ENCODE results near the gene OR2B6.

OR2B6 gene

DNA sequence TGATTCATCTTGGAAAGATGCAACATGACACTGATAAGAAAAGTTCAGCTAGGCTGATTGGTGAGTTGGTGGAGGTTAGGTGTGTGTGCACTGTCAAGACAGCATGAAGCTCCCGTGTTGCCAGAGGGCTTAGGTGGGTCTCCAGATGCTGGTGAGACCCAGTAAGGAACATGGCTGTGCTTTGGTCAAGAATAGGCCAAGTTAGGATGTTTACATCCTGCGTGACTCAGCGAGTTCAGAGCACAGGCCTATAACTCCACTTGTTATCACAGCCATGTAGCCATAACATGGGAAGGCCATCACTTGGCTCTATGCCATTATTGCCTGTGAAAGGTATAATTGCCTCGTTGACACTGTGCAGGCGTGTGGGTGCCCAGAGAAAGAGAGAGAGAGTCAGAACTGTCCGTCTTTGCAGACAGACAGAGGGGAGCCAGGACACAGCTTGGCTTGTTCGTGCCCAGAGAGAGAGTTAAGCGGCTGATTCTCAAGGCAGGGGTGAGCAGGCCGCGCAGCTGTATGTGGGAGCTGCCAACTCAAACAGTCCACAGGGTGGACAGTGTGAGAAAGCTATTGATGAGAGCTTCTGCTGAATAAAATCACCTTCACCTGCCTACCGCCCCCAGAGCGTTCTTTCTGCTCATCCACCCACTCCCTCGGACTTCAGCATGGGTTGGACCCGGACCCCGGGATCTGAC lies 43.5 kb downstream of the OR2B6 start:
- DNase-seq (ENCODE audit: low read depth) = no peak

DNA sequence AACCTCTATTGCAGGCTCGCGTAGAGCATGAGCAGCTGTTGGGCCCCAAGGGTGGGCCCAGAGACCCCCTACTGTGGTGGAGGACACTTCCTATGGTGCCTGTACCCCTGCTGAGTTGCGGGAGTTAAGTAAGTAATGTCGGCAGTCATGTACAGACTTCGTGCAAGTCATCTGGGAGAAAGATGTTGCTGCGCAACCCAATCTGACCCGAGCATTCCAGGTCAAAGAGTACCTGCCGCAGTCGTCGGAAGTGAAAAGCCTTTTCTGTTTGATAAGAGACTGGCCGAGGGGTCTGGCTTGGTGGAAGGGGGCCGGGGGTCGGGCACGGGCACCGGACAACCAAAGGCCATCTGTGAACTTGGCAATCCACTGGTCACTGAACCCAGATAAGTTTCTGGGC lies 44.3 kb downstream of the OR2B6 start:
- no peak for DNase-seq (ENCODE audit: low read depth)

DNA sequence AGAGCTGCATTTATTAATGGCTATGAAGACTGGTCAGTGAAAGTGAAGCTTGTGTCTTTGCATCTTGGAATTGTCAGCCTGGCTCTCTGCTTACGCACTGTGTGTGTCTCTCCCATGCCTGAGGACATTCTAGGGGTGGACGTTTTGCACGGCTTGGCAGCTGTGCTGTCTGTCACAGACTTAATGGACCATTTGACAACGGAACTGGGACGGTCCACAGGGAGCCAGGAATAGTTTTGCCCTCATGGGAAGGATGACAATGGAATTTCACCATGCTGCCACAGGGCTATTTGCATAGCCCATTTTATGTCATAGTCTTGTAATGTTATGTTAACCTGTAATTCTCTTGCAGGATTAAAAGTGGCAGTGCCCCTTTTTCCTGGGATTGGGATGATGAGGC lies 44.7 kb downstream of the OR2B6 start:
- DNase-seq (ENCODE audit: low read depth) = no peak

DNA sequence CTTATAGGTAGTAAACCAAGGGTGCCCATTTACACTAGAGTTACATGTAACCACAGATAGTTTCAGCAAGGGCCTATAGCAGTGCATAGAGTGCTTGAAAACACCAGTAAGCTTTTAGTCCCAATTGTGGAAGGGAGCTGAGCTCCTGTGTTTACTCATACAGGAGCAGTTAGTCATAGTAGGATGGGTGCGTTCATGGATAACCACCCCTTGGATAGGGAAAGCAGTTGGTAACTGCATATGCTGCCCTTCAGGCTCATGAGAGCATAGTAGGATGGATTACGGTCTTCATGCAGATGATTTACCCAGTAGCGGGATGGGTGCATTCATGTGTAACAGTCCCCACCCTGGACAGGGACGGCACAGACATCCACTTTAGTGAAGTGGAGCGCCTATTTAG lies 45.1 kb downstream of the OR2B6 start:
- no peak for DNase-seq (ENCODE audit: low read depth)

DNA sequence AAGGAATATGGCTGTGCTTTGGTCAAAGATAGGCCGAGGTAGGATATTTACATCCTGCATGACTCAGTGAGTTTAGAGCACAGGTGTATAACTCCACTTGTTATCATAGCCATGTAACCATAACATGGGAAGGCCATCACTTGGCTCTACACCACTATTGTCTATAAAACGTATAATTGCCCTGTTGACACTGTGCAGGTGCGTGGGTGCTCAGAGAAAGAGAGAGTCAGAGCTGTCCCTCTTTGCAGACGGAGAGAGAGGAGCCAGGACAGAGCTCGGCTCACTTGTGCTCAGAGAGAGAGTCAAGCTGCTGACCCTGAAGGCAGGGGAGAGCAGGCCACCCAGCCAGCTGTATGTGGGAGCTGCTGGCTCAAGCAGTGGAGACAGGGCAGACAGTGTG lies 46.0 kb downstream of the OR2B6 start:
- DNase-seq (ENCODE audit: low read depth) = no peak

DNA sequence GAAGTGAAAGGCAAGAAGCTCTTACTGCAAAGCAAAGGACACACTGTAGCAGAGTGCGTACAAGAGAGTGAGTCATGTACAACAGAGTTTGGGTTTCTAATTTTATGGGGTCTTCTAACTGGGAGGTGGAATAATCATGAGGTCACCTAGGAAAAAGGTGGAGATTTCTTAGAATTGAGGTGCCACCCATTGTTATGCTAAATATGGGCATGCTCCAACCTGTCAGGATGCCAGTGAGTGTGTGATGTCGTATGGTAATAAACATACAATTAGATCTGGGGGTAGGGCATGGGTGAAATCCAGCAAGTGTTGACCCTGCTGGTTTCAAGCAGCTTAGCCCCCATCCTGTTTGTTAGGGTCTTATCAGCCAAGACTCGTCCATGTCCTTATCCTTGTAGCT lies 46.6 kb downstream of the OR2B6 start:
- DNase-seq (ENCODE audit: low read depth) = no peak

DNA sequence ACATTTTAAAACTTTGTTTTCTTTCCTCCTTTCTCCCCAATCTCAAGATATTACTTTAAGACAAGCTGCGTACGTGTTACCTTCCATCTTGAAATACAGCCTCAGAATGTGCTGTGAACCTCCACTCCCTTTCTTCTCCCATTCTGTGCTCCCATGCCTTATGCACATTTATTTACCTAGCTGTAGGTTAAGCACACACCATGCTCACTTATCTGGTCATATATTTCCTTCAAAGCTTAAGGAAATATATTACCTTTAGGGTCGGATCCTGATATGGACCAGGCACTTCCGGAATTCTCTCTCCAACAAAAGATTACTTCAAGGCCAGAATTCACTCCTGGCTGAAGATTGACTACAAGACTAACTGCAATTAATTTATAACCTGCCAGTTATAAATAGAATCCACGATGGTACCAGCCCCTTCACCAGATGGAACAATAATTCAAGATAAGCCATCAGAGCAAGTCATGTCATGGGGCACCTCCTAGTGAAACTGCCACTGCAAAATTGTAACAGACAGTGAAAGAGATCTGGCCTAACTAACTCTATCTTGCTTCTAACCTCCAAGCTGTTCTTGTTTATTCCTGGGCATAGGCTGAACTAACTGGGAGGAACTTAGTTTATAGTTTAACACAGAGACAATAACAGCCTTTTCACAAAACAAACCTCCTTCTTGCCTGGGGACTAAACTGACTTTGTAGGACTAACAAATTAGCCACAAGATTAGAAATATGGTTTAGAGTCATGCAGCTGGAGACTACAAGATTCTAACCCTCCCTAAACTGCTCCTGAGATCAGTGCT lies 47.5 kb downstream of the OR2B6 start:
- DNase-seq (ENCODE audit: low read depth) = no peak

DNA sequence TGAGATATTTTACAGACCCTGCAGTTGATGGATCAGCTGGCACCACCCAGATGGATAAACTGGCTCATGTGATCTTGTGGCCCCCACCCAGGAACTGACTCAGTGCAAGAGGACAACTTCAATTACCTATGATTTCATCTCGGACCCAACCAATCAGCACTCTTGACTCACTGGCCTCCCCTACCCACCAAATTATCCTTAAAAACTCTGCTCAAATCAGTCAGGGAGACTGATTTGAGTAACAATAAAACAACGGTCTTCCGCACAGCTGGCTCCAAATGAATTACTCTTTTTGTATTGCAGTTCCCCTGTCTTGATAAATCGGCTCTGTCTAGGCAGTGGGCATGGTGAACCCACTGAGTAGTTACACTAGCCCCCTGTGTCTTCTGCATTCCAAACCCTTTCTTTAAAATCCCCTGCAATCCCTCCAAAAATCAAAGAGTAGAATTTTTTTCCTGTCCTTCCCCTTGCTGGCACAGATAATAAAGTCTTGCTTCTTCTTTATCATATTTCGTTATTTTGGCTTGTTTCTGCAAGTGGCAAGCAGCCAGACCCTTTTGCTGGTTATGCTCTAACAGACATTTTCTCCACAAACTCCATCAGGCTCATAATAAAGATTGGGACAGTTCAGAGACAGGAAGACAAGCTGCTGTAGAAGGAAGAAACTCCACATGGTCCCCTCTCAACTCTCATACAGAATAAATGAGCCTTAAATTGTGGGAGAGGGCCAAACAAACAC lies 48.3 kb downstream of the OR2B6 start:
- no peak for DNase-seq (ENCODE audit: low read depth)

DNA sequence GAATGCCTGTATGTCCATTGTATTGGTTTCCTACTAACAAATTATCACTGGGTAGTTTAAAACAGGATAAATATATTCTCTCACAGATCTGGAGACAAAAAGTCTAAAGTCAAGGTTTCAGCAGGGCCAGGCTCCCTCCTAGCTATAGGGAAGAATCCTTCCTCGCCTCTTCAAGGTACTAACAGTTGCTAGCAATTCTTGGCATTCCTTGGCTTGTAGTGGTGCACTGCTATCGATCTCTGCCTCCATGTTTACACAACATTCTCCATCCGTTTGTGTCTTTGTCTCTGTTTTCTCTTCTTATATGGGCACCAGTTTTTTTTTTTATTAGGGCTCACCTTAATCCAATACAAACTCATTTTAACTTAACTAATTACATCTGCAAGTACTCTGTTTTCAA lies 48.9 kb downstream of the OR2B6 start:
- DNase-seq (ENCODE audit: low read depth) = no peak
